Measurements from ENCODE around the gene ST3GAL6. TPM values are rescaled to one million over a fixed set of nuclear protein-coding genes. Genes with fewer than 3 reads are reported as not detected.

Gene ST3GAL6
- total and polyA plus RNA-seq, 2 of the 8 experiments (the other 6 are each of a cell fraction or from before 2014, with no cell fraction given): 3.3 to 6.1 TPM

DNA sequence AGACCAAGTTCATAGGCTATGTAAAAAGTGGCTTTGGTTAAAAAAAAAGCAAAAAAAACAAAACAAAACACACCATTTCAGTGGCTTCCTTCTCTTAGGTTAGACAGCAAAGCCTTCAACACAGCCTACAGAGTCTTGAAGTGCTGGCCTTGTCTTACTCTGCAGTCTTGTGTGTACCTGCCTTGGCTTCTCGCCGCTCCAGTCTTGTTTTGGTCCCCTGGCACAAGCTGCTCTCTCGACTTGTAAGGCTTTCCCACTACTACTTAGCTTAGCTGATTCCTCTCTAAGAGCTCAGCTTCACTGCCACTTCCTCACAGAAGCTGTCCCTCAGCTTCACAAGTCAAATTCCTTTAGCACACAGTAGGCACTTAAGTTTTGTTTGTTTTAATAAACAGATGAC lies 63.0 kb downstream of the ST3GAL6 start (continued):
- TF ChIP-seq SIN3A (conservative IDR thresholded peaks at IDR 0.05 in 1 of 2, IDR thresholded peaks at IDR 0.05 in 1 of 2; ENCODE audit: low read depth in 1 of 2, low read length in 2 of 2) (no peak), EGR1 (IDR thresholded peaks at IDR 0.05; ENCODE audit: borderline replicate concordance, low read depth, low read length) (no peak), SUZ12 (IDR thresholded peaks at IDR 0.05; ENCODE audit: low read length) (no peak), SIRT6 (IDR thresholded peaks at IDR 0.05; ENCODE audit: low read length) (no peak)
- TF ChIP-seq, protein P1, sequence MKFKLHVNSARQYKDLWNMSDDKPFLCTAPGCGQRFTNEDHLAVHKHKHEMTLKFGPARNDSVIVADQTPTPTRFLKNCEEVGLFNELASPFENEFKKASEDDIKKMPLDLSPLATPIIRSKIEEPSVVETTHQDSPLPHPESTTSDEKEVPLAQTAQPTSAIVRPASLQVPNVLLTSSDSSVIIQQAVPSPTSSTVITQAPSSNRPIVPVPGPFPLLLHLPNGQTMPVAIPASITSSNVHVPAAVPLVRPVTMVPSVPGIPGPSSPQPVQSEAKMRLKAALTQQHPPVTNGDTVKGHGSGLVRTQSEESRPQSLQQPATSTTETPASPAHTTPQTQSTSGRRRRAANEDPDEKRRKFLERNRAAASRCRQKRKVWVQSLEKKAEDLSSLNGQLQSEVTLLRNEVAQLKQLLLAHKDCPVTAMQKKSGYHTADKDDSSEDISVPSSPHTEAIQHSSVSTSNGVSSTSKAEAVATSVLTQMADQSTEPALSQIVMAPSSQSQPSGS (IDR thresholded peaks at IDR 0.05; ENCODE audit: low read length): no peak
